H1 (cell line): ENCODE results near the gene TOM1L2. TPM values are rescaled to one million over a fixed set of nuclear protein-coding genes. Genes with fewer than 3 reads are reported as not detected.
A peak's percentile ranks its signal among the peaks of the same experiment; 100 is the strongest.

ENCODE experiments used
- CTCF ChIA-PET: fragments of 300-600 bp; sonication (Branson Sonifier 250); formaldehyde crosslinking; loops from one replicate; lab custom pipeline; 2021; ENCODE audit not compliant: partially characterized antibody; lab: Charles Lee
- POLR2A ChIA-PET: fragments of 300-600 bp; sonication (Branson Sonifier 250); formaldehyde crosslinking; loops from one replicate; lab custom pipeline; 2021; ENCODE audit warnings: inconsistent platforms; ENCODE audit not compliant: partially characterized antibody; lab: Charles Lee
- DNase-seq, 2 experiments: peaks; one replicate each; pipeline versions ENCODE4 v3.0.0 to v3.0.0-alpha.2; 2010 to 2022; ENCODE audit warnings: low spot score in 2 of 2, low read depth in 1 of 2, mixed read lengths in 1 of 2
- FAIRE-seq: peaks from 2 replicates; lab custom pipeline; 2011; peaks lifted over from hg19 to GRCh38; lab: Jason Lieb, UNC
- H2AFZ ChIP-seq: 2 replicates; pipeline ENCODE4 v1.8.1; 2012; ENCODE audit warnings: low read length, inconsistent platforms
- H2AK5ac ChIP-seq: 2 replicates; pipeline ENCODE4 v1.6.1; 2013; ENCODE audit warnings: low read depth, low read length
- H2BK120ac ChIP-seq: replicated peaks from 2 replicates; pipeline ENCODE3; 2013; ENCODE audit warnings: low read depth, low read length, inconsistent platforms
- H2BK12ac ChIP-seq: 2 replicates; pipeline ENCODE4 v1.6.1; 2013; ENCODE audit warnings: low read depth, low read length
- H2BK15ac ChIP-seq: 2 replicates; pipeline ENCODE4 v1.6.1; 2013; ENCODE audit warnings: low read length
- H2BK20ac ChIP-seq: 2 replicates; pipeline ENCODE4 v1.6.1; 2013; ENCODE audit warnings: low read length
- H2BK5ac ChIP-seq: 2 replicates; pipeline ENCODE4 v1.6.1; 2013; ENCODE audit warnings: low read depth, low read length
- H3K14ac ChIP-seq: 2 replicates; pipeline ENCODE4 v1.6.1; 2013; ENCODE audit warnings: inconsistent platforms; ENCODE audit not compliant: insufficient read length
- H3K18ac ChIP-seq: 2 replicates; pipeline ENCODE4 v1.6.1; 2013; ENCODE audit warnings: low read length; ENCODE audit errors: extremely low read depth
- H3K23ac ChIP-seq: 2 replicates; pipeline ENCODE4 v1.6.1; 2013; ENCODE audit warnings: inconsistent platforms; ENCODE audit not compliant: insufficient read length
- H3K23me2 ChIP-seq: 2 replicates; pipeline ENCODE4 v1.6.1; 2013; ENCODE audit warnings: low read depth, low read length
- H3K27ac ChIP-seq: 2 replicates; pipeline ENCODE4 v1.6.1; 2011; ENCODE audit warnings: low read depth, low read length, inconsistent platforms
- H3K27me3 ChIP-seq, 4 experiments: replicated peaks in 1 of 4; 1 replicate in 1 of 4; 2 replicates in 3 of 4; pipeline versions ENCODE4 v1.6.1 to v1.8.1; 2011 to 2013; ENCODE audit warnings: low read length in 3 of 4, mild to moderate bottlenecking in 3 of 4, inconsistent platforms in 2 of 4, mixed read lengths in 2 of 4, moderate library complexity in 1 of 4; ENCODE audit not compliant: control insufficient read depth in 3 of 4, insufficient read depth in 3 of 4; ENCODE audit errors: extremely low read depth in 1 of 4
- H3K36me3 ChIP-seq, 4 experiments: 2 replicates each; pipeline versions ENCODE4 v1.6.1 to v1.8.1; 2011 to 2013; ENCODE audit warnings: mild to moderate bottlenecking in 4 of 4, low read length in 3 of 4, moderate library complexity in 2 of 4, control low read depth in 1 of 4, inconsistent platforms in 1 of 4; ENCODE audit not compliant: insufficient read depth in 4 of 4, control insufficient read depth in 2 of 4
- H3K4ac ChIP-seq: replicated peaks from 2 replicates; pipeline ENCODE3; 2013; ENCODE audit warnings: low read length, low read depth, mixed read lengths, inconsistent platforms; ENCODE audit not compliant: insufficient read length
- H3K4me1 ChIP-seq, 4 experiments: replicated peaks in 1 of 4; 1 replicate in 1 of 4; 2 replicates in 3 of 4; pipeline versions ENCODE4 v1.6.1 to v1.8.1; 2011 to 2013; ENCODE audit warnings: low read length in 3 of 4, inconsistent platforms in 2 of 4, mixed read lengths in 1 of 4; ENCODE audit not compliant: insufficient read depth in 4 of 4, control insufficient read depth in 3 of 4
- H3K4me2 ChIP-seq, 2 experiments: 2 replicates each; pipeline versions ENCODE4 v1.6.1 to v1.8.1; 2011 to 2013; ENCODE audit warnings: low read depth in 2 of 2, low read length in 2 of 2, control low read depth in 1 of 2, inconsistent platforms in 1 of 2, mild to moderate bottlenecking in 1 of 2; ENCODE audit not compliant: insufficient read depth in 1 of 2
- H3K4me3 ChIP-seq, 4 experiments: fragments of 200-600, 300-600 bp in 1 of 4; sonication (generic), shearing (Covaris generic), sonication (Bioruptor Twin) in 1 of 4; 2 replicates each; pipeline versions ENCODE4 v1.5.1 to v1.8.1; 2011 to 2016; ENCODE audit warnings: low read length in 4 of 4, low read depth in 3 of 4, control low read depth in 2 of 4, inconsistent platforms in 2 of 4, mild to moderate bottlenecking in 2 of 4, mixed read lengths in 1 of 4, moderate library complexity in 1 of 4; ENCODE audit not compliant: insufficient read depth in 2 of 4; ENCODE audit errors: extremely low read depth in 1 of 4
- H3K56ac ChIP-seq: replicated peaks from 2 replicates; pipeline ENCODE3; 2013; ENCODE audit warnings: low read depth, mild to moderate bottlenecking, mixed read lengths, low read length, inconsistent platforms; ENCODE audit not compliant: insufficient read length
- H3K79me1 ChIP-seq: 2 replicates; pipeline ENCODE4 v1.6.1; 2013; ENCODE audit warnings: low read depth, low read length, control low read depth
- H3K79me2 ChIP-seq, 2 experiments: 2 replicates each; pipeline versions ENCODE4 v1.6.1 to v1.8.1; 2012 to 2013; ENCODE audit warnings: low read length in 2 of 2, mild to moderate bottlenecking in 2 of 2, inconsistent platforms in 1 of 2; ENCODE audit not compliant: insufficient read depth in 2 of 2, control insufficient read depth in 1 of 2
- H3K9ac ChIP-seq, 4 experiments: replicated peaks in 1 of 4; 1 replicate in 1 of 4; 2 replicates in 3 of 4; pipeline versions ENCODE4 v1.6.1 to v1.8.1; 2011 to 2013; ENCODE audit warnings: low read depth in 3 of 4, low read length in 3 of 4, control low read depth in 2 of 4, mild to moderate bottlenecking in 2 of 4, moderate library complexity in 2 of 4, inconsistent platforms in 1 of 4; ENCODE audit errors: extremely low read depth in 1 of 4
- H3K9me3 ChIP-seq, 2 experiments: 2 replicates each; pipeline versions ENCODE4 v1.6.1 to v1.8.1; 2012 to 2013; ENCODE audit warnings: mild to moderate bottlenecking in 2 of 2, moderate library complexity in 2 of 2, control low read depth in 1 of 2, inconsistent platforms in 1 of 2, low read depth in 1 of 2, low read length in 1 of 2, mixed read lengths in 1 of 2; ENCODE audit not compliant: insufficient read depth in 2 of 2
- H4K20me1 ChIP-seq, 2 experiments: replicated peaks in 1 of 2; 2 replicates each; pipeline versions ENCODE3 to v1.8.1; 2011 to 2013; ENCODE audit warnings: inconsistent platforms in 2 of 2, low read length in 2 of 2, mild to moderate bottlenecking in 1 of 2; ENCODE audit not compliant: insufficient read depth in 2 of 2, control insufficient read depth in 1 of 2
- H4K5ac ChIP-seq: 2 replicates; pipeline ENCODE4 v1.6.1; 2013; ENCODE audit warnings: low read length, low read depth, mixed read lengths, inconsistent platforms; ENCODE audit not compliant: insufficient read length
- H4K8ac ChIP-seq: 2 replicates; pipeline ENCODE4 v1.8.0; 2013; ENCODE audit warnings: mild to moderate bottlenecking, moderate library complexity, low read length, inconsistent platforms; ENCODE audit not compliant: insufficient read depth; ENCODE audit errors: extremely low read depth
- H4K91ac ChIP-seq: replicated peaks from 2 replicates; pipeline ENCODE3; 2013; ENCODE audit warnings: low read length, mixed read lengths, inconsistent platforms; ENCODE audit not compliant: insufficient read length
- ASH2L ChIP-seq: fragments of 200-600, 300-600 bp; sonication (generic); IDR thresholded peaks from one replicate; pipeline ENCODE4 v1.7.1; 2017; ENCODE audit warnings: low read length
- YY1 ChIP-seq: IDR thresholded peaks from 2 replicates; pipeline ENCODE4 v1.6.1; 2011; ENCODE audit warnings: low read depth, mild to moderate bottlenecking, low read length
- WGBS, 2 experiments: shearing (Covaris generic) in 1 of 2; methylation state at CpG; one replicate each; pipeline versions ENCODE4 v1.1.6 to v1.1.7; 2013 to 2015; ENCODE audit warnings: low lambda C conversion rate in 2 of 2, mixed read lengths in 2 of 2, inconsistent platforms in 1 of 2, low coverage in 1 of 2, missing lambda C conversion rate in 1 of 2; ENCODE audit not compliant: insufficient replicate concordance in 2 of 2, insufficient coverage in 1 of 2, insufficient read length in 1 of 2; ENCODE audit errors: extremely low coverage in 1 of 2, missing lambda C conversion rate in 1 of 2; 5-methylcytosine and 5-hydroxymethylcytosine counted together
- polyA plus RNA-seq, 7 experiments: library from polyadenylated mRNA; depleted of rRNA in 3 of 7; stranded (reverse) in 5 of 7; unstranded in 2 of 7; fragments of >200 nt in 5 of 7; fragments of 200-250 nt in 2 of 7; gene quantifications; 1 replicate in 5 of 7; 2 replicates in 1 of 7; 4 replicates in 1 of 7; pipeline versions ENCODE4 v1.2.1 to v1.2.3, GENCODE V29; 2011 to 2013; ENCODE audit warnings: missing spikeins in 2 of 7, mixed read lengths in 2 of 7
- total RNA-seq: library from RNA; stranded (reverse); fragmentation: NEBNext Ultra II Directional; extraction: Animal tissue kit (Norgen Biotek cat#: 25700); gene quantifications from 2 replicates; pipeline ENCODE4 v1.2.1, GENCODE V29; 2021
- TF ChIP-seq, protein P1 (sequence below): IDR thresholded peaks from 2 replicates; pipeline ENCODE4 v1.6.1; 2012; ENCODE audit warnings: low read length, inconsistent platforms

TOM1L2 gene
- total and polyA plus RNA-seq, 2 of the 8 experiments (the other 6 are each of a cell fraction or from before 2014, with no cell fraction given), result 2.0 to 3.4 TPM

DNA sequence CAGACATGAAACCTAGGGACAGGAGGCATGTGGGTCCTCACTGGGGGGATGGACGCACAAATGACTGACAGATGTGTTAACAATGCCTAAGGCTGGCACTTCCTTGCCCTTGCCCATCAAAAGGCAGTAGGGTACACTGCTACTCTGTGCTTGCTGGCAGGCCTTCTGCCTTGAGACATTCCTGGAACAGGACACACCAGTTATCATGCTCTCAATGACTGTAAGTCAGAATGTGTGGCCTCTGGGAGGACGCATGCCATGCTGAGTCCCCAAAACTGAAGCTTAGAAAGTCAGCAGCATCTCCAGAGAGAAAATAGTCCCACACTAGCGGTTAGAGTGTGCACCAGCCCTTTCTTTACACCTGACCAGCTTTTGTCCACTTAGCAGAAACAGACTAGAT lies 119.3 kb downstream of the TOM1L2 start:
- no peaks in the 10 kb centered on the region for H3K9me3 ChIP-seq
- H3K4me2 ChIP-seq, result no peak overlapping the region
- no peak overlapping the region for H3K23ac ChIP-seq
- no peak overlapping the region for H2BK120ac ChIP-seq
- no peak overlapping the region for H3K27ac ChIP-seq
- H3K23me2 ChIP-seq, result no peaks in the 10 kb centered on the region
- H3K14ac ChIP-seq, result no peak overlapping the region
- H3K9ac ChIP-seq, result no peak overlapping the region; a peak in 1 of 7 replicates
- H2BK12ac ChIP-seq, result peak overlapping the region; percentile 77; the same call in 1 of the 2 replicates
- no peak overlapping the region for H4K91ac ChIP-seq
- no peak overlapping the region for H3K56ac ChIP-seq
- H3K79me1 ChIP-seq, result no peaks in the 10 kb centered on the region
- no peak overlapping the region for H2AFZ ChIP-seq
- no peaks in the 10 kb centered on the region for H3K79me2 ChIP-seq
- no peaks in the 10 kb centered on the region for H4K20me1 ChIP-seq
- ChIA-PET POLR2A (interaction anchor here (12.1 kb wide), 1 partner anchor 13 kb away, joined by 122 read pairs; the partner anchor contains the start of gene SREBF1), CTCF (interaction anchor here (1.1 to 26.2 kb wide), 6 partner anchors 9 to 124 kb away, joined by 3 to 404 read pairs (median 6); no protein-coding TSS in a partner anchor)
- H2BK5ac ChIP-seq, result no peak overlapping the region
- no peak overlapping the region for H2BK20ac ChIP-seq
- peak overlapping the region; percentile 40; the same call in 1 of the 2 replicates for H3K18ac ChIP-seq
- FAIRE-seq (no peak), DNase-seq (no peak)
- no peak overlapping the region for H3K4me3 ChIP-seq
- peaks cover 0 to 21% (median 13%) of the 10 kb centered on the region in 4 experiments; a peak in 6 of 7 replicates for H3K4me1 ChIP-seq
- no peak overlapping the region for H3K4ac ChIP-seq
- no peak overlapping the region; the same call in 1 of the 2 replicates for H2AK5ac ChIP-seq
- no peak overlapping the region for H2BK15ac ChIP-seq
- no peaks in the 10 kb centered on the region for H3K36me3 ChIP-seq
- H4K8ac ChIP-seq, result no peak overlapping the region
- WGBS, 2 experiments, result 97% methylated on average over 3 of the region's 3 CpGs; no CpG with 5 or more reads in 1 of the 2 experiments
- no peak overlapping the region for H4K5ac ChIP-seq
- H3K27me3 ChIP-seq, result no peaks in the 10 kb centered on the region; a peak in 1 of 7 replicates
- TF ChIP-seq YY1 (no peak), ASH2L (no peak)
- TF ChIP-seq, protein P1, sequence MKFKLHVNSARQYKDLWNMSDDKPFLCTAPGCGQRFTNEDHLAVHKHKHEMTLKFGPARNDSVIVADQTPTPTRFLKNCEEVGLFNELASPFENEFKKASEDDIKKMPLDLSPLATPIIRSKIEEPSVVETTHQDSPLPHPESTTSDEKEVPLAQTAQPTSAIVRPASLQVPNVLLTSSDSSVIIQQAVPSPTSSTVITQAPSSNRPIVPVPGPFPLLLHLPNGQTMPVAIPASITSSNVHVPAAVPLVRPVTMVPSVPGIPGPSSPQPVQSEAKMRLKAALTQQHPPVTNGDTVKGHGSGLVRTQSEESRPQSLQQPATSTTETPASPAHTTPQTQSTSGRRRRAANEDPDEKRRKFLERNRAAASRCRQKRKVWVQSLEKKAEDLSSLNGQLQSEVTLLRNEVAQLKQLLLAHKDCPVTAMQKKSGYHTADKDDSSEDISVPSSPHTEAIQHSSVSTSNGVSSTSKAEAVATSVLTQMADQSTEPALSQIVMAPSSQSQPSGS, result no peak
